ENCODE data around the gene MAML1. TPM values are rescaled to one million over a fixed set of nuclear protein-coding genes. Genes with fewer than 3 reads are reported as not detected.

The MAML1 gene
- total RNA-seq, 2 donors from 2014 or later: 29.7 TPM

DNA sequence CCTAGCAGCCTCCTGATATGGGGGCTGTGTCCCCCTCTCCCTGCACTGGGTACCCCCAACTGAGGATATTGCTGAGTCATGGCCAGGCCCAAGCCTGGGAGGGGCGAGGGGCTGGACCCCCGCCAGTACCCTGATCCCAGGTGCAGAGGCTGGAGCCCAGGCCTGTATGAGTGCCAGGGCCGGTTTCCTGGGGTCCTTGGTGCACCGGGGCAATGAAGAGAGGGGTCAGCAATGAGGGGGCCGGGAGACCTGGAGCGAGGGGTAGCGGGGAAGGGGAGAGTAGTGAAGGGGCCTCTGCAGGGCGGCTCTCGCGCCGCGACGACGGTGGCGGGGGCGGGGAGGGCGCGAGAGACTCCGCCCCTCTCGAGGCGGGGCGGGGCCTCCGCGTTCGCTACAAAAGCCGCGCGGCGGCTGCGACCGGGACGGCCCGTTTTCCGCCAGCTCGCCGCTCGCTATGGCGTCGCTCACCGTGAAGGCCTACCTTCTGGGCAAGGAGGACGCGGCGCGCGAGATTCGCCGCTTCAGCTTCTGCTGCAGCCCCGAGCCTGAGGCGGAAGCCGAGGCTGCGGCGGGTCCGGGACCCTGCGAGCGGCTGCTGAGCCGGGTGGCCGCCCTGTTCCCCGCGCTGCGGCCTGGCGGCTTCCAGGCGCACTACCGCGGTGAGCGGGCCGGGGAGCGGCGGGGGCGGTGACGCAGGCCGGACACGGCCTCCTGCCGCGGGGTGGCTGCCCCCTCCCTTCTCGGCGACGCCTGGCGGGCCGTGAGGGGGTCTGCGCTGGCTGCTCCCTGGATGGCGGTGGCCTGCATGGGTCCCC, 88.1 kb downstream of the MAML1 start, which contains the start of gene SQSTM1:
Gene SQSTM1 (plus strand): TSS at position 423 of the 815 bp plus-strand sequence. CDS start 32 bp downstream, at position 455.
- Histone ChIP-seq H3K9me3 (no peaks in the 10 kb centered on the region), H3K4me3 (peak within 1 kb of the TSS; percentile 100), H3K27ac (peak within 1 kb of the TSS; percentile 100), H3K27me3 (no peaks in the 10 kb centered on the region), H3K4me1 (peaks cover 52% of the 10 kb centered on the region), H3K36me3 (peaks cover 10% of the 10 kb centered on the region), H3K9ac (ENCODE audit: low read depth in 2 of 2, low read length in 2 of 2) (peak within 1 kb of the TSS; percentile 94 to 100)
- DNase-seq: peak; percentile 85
- no peak for TF ChIP-seq CTCF (IDR thresholded peaks at IDR 0.05)
- intact Hi-C loops (cut with DNase I): no loop called here

DNA sequence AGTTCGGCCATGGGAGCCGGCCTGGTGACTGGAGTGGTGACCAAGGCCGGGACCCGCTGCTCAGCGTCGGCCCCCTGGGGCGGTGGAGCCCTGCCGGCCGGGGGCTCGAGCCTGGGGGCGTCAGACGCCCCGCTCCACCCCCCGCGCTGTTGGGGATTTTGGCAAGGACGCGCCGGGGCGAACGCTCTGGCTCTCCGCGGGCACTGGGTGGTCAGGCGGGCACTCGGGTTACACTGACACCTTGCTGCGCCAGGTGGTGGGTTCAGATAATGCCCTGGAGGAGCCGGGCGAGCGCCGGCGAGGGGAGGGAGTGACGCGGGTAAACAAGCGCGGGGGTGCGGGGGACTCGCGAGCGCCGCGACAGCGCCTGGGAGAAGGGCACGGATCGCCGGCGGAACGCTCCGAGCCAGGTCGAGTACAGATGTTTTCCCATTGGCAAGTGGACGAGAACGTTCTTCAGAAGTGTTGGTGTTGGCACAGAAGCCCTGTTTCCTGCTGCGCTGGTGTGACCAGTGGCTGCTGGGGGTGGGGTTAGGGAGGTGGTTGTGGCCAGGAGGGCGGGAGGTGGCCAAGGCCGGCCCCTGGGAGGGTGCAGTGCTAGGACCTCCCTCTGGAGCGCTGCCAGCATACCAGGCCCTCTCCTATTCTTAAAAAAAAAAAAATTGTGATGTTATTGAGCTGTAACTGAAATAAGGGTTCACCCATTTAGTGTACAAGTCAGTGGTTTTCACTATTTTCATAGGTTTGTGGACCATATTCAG, 88.9 kb downstream of the MAML1 start:
- intact Hi-C loops (cut with DNase I): no loop called here
- H3K4me1 ChIP-seq: peaks cover 59% of the 10 kb centered on the region

DNA sequence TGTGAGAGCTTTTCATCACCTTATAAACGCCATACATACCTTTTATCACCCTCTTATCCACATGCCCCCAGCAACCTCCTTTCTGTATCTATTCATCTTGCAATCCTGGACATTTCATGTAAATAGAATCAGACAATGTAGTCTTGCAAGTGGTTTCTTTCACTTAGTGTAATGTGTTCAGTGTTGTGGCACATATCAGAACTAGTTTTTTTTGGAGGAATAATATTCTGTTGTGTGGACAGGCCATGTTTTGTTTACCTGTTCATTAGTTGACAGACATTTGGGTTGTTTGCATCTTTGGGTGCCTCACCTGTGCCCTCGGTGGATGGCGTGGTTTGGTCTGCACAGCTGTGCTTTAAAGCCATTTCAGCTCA, 89.4 kb downstream of the MAML1 start:
- peak overlapping the region; percentile 5 to 72 for H3K9ac ChIP-seq (ENCODE audit: low read depth in 2 of 2, low read length in 2 of 2)

More for the DNA sequence above, 88.9 kb downstream of the MAML1 start:
- Histone ChIP-seq H3K27ac (peak overlapping the region; percentile 100), H3K4me3 (peak overlapping the region; percentile 100), H3K27me3 (no peaks in the 10 kb centered on the region), H3K9me3 (no peaks in the 10 kb centered on the region), H3K36me3 (peaks cover 13% of the 10 kb centered on the region), H3K9ac (ENCODE audit: low read depth in 2 of 2, low read length in 2 of 2) (peak overlapping the region; percentile 94 to 100)
- TF ChIP-seq CTCF (IDR thresholded peaks at IDR 0.05): no peak
- peak; percentile 98 for DNase-seq

GRCh38 chr5:179822444-179822990, 89.9 kb downstream of the MAML1 start:
- H3K4me1 ChIP-seq: peaks cover 61% of the 10 kb centered on the region
- no peak for DNase-seq
- H3K4me3 ChIP-seq: peak overlapping the region; percentile 100
- intact Hi-C loops (cut with DNase I): no loop called here
- peak overlapping the region; percentile 5 to 72 for H3K9ac ChIP-seq (ENCODE audit: low read depth in 2 of 2, low read length in 2 of 2)
- no peak for TF ChIP-seq CTCF (IDR thresholded peaks at IDR 0.05)
- peaks cover 16% of the 10 kb centered on the region for H3K36me3 ChIP-seq
- no peak overlapping the region for H3K27ac ChIP-seq
- H3K9me3 ChIP-seq: no peaks in the 10 kb centered on the region
- H3K27me3 ChIP-seq: no peaks in the 10 kb centered on the region

More for the DNA sequence above, 89.4 kb downstream of the MAML1 start:
- H3K4me3 ChIP-seq: peak overlapping the region; percentile 100
- peaks cover 63% of the 10 kb centered on the region for H3K4me1 ChIP-seq
- intact Hi-C loops (cut with DNase I): no loop called here
- no peak for TF ChIP-seq CTCF (IDR thresholded peaks at IDR 0.05)
- H3K27ac ChIP-seq: no peak overlapping the region
- H3K36me3 ChIP-seq: peaks cover 16% of the 10 kb centered on the region
- H3K9me3 ChIP-seq: no peaks in the 10 kb centered on the region
- no peaks in the 10 kb centered on the region for H3K27me3 ChIP-seq
- DNase-seq: no peak

Measured in colonic mucosa (tissue), 4 donors.